ENCODE data around the gene NES.

DNA sequence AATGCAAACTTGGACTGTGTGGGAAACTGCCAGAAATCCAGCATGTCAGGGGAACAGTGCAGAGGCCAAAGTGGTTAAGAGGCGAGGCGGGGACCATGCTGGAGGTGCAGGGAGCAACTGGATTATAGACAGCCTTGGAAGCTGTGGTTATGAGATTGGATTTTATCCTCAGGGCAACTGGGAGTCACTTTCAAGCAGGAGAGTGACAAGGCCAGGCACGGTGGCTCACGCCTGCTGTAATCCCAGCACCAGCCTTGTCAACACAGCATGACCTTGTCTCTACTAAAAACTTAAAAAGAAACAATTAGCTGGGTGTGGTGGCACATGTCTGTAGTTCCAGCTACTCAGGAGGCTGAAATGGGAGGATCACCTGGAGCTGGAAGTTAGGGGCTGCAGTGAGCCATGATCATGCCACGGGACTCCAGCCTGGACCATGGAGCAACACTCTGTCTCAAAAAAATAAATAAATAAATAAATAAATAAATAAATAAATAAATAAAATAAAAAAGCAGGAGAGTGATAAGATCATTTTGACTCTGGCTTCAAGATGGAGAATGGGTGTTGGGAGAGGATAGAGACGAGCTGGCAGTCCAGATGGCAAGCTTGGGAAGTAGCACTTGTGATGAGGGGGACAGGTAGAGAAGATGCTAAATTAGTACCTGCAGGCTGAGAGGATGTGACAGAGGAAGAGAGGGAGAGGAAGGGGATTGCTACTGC lies 54.5 kb downstream of the NES start:
- no peak for TF ChIP-seq CTCF (IDR thresholded peaks at IDR 0.05; ENCODE audit: low read depth, low read length)
- no peak for TF ChIP-seq MAX (IDR thresholded peaks at IDR 0.05; ENCODE audit: low read depth, low read length)
